NB4 (cell line): ENCODE results near the gene GPR50.

Experiments
- POLR2A ChIP-seq: IDR thresholded peaks from 2 replicates; pipeline ENCODE4 v1.6.1; 2011; ENCODE audit warnings: mild to moderate bottlenecking; ENCODE audit not compliant: insufficient read length; ENCODE audit errors: extremely low read depth
- TF ChIP-seq, protein P1 (sequence below): IDR thresholded peaks from one replicate; pipeline ENCODE4 v1.5.1; 2012; ENCODE audit warnings: low read depth, low read length

GRCh38 chrX:151169783-151170182 lies 6.6 kb upstream of the GPR50 start:
- TF ChIP-seq, protein P1, sequence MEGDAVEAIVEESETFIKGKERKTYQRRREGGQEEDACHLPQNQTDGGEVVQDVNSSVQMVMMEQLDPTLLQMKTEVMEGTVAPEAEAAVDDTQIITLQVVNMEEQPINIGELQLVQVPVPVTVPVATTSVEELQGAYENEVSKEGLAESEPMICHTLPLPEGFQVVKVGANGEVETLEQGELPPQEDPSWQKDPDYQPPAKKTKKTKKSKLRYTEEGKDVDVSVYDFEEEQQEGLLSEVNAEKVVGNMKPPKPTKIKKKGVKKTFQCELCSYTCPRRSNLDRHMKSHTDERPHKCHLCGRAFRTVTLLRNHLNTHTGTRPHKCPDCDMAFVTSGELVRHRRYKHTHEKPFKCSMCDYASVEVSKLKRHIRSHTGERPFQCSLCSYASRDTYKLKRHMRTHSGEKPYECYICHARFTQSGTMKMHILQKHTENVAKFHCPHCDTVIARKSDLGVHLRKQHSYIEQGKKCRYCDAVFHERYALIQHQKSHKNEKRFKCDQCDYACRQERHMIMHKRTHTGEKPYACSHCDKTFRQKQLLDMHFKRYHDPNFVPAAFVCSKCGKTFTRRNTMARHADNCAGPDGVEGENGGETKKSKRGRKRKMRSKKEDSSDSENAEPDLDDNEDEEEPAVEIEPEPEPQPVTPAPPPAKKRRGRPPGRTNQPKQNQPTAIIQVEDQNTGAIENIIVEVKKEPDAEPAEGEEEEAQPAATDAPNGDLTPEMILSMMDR = no peak
- no peak for TF ChIP-seq POLR2A
